RCC 7860 (cell line): ENCODE measurements around the gene OR9K2.
"Not testable (repeated sequence)": the region's sequence is repeated elsewhere in the genome, so short reads cannot be mapped to it uniquely, and the experiment has no call there.

Source experiments
- DNase-seq: peaks from one replicate; pipeline ENCODE4 v3.0.0-alpha.2; 2015; ENCODE audit warnings: low spot score
- FAIRE-seq: peaks from 2 replicates; lab custom pipeline; 2012; peaks lifted over from hg19 to GRCh38; lab: Jason Lieb, UNC

OR9K2 gene

DNA sequence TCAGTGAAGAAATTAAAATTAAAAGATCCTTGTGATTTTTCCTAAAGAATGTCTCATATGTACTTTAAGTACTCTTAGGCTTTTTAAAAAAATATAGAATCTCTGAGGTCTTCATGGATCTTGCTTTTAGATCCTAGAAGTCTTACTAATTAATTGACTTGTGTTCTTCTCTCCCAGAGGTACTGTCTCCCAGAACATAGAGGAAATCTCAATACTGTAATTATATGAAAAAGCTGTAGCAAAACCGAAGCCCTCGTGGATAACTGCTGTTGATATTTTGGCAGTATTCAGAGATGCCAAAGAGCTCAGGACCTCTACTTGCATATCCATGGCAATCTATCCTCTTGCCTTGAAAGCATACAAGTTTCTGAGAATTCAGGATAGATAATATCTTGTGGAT is at the start of gene OR9K2:
TSS of gene OR9K2 (plus strand) at position 301 of the 400 bp plus-strand sequence. CDS start 3,429 bp downstream, outside the sequence.
- no peak for FAIRE-seq
- DNase-seq: no peak

DNA sequence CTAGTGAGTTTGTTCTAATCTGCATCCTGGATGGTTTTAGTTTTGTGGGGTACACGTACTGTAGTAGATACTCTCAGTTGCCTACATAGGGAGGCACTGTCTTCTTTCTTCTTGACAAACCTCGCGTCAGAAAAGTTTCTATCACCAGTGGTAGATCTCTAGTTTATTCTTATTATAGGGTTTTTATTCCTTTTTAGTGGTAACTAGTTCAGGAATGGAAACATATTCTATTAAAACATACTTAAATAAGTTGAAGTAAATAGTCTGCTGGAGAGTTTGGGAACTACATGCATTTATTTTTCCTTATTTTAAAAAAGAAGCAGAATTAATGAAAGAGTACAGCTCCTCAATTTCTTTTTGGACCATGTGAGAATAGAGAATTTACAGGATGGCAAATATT is 33.6 kb upstream of the OR9K2 start:
- FAIRE-seq (no peak), DNase-seq (no peak)

GRCh38 chr12:55112378-55112875 is 13.8 kb upstream of the OR9K2 start:
- DNase-seq (no peak), FAIRE-seq (no peak)

- FAIRE-seq (no peak), DNase-seq (no peak)
These were observed 10.1 kb upstream of the OR9K2 start for GRCh38 chr12:55116152-55116551.

DNA sequence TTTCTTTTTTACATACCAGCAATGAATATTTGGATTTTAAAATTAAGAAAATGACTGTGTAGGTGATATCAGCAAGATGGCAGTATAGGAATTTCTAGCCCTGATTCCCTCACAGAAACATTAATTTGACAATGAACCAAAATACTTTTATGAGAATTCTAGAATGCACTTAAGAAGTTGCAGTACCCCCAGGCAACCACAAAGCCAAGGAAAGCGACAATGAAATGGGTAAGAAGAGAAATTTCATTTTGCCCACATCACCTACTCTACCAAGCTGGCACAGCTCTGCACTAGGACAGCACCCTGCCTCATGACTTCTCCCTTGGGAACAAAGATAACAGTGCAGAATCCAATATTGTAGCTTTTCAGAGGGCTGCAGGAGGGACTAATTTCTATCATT is 6.6 kb downstream of the OR9K2 start:
- FAIRE-seq (no peak), DNase-seq (no peak)

GRCh38 chr12:55142669-55143565 is 16.7 kb downstream of the OR9K2 start:
- FAIRE-seq: peak; percentile 36
- no peak for DNase-seq

DNA sequence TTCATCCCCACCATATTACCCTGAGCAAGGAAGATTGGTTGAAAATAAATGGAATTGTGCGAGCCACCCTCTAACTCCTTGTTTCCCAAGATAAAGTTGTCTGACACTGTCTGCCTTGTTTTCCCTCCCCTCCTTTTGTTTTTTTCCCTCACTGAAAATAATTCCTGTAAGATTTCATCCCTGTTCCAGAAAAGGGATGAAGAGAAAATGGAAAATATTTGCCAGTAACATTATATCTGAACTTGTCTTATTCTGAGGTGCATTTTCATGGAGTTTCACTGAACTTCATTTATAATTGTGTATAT is 17.3 kb downstream of the OR9K2 start:
- DNase-seq (no peak), FAIRE-seq (no peak)

DNA sequence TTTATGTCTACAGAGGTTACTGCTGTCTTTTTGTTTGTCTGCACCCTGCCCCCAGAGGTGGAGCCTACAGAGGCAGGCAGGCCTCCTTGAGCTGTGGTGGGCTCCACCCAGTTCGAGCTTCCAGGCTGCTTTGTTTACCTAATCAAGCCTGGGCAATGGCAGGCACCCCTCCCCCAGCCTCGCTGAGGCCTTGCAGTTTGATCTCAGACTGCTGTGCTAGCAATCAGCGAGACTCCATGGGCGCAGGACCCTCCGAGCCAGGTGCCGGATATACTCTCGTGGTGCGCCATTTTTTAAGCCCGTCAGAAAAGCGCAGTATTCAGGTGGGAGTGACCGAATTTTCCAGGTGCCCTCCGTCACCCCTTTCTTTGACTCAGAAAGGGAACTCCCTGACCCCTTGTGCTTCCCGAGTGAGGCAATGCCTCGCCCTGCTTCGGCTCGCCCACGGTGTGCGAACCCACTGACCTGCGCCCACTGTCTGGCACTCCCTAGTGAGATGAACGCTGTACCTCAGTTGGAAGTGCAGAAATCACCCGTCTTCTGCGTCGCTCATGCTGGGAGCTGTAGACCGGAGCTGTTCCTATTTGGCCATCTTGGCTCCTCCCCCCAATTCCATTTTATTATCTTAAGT is 40.9 kb downstream of the OR9K2 start:
- FAIRE-seq, DNase-seq: not testable (repeated sequence)

GRCh38 chr12:55171445-55171844 is 45.2 kb downstream of the OR9K2 start:
- FAIRE-seq (no peak), DNase-seq (no peak)

DNA sequence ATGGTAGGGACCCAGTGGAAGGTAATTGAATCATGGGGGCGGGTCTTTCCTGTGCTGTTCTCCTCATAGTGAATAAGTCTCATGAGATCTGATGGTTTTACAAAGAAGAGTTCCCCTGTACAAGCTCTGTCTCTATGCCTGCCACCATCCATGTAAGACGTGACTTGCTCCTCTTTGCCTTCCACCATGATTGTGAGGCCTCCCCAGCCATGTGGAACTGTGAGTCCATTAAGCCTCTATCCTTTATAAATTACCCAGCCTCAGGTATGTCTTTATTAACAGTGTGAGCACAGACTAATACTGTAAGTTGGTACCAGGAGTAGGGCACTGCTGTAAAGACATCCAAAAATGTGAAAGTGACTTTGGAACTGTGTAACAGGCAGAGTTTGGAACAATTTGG is 45.6 kb downstream of the OR9K2 start:
- not testable (repeated sequence) for FAIRE-seq, DNase-seq

GRCh38 chr12:55172686-55173085 is 46.5 kb downstream of the OR9K2 start:
- DNase-seq: no peak
- FAIRE-seq: no peak

DNA sequence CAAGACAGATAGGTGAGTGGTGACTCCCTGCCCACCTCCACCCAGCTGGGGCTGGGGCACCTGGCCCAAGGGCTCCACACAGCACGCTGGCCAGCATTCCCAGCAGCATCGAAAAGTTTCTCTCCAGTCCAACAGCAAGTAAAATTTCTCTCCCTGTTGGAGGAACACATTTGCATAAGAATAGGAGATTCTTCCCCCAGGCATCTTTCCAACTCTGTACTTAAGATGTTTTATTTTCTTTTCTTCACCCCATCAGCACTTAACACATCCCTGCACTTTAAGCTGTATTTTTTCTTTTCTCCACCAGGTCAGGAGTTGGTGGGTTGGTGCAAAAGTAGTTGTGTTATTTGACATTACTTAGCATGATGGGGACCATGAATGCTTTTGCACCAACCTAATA is 47.2 kb downstream of the OR9K2 start:
- DNase-seq: no peak
- FAIRE-seq: no peak
